ENCODE results near the gene KRTDAP. TPM values are rescaled to one million over a fixed set of nuclear protein-coding genes. Genes with fewer than 3 reads are reported as not detected.

Gene KRTDAP, protein sequence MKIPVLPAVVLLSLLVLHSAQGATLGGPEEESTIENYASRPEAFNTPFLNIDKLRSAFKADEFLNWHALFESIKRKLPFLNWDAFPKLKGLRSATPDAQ
- not detected in 2 replicates for total RNA-seq

DNA sequence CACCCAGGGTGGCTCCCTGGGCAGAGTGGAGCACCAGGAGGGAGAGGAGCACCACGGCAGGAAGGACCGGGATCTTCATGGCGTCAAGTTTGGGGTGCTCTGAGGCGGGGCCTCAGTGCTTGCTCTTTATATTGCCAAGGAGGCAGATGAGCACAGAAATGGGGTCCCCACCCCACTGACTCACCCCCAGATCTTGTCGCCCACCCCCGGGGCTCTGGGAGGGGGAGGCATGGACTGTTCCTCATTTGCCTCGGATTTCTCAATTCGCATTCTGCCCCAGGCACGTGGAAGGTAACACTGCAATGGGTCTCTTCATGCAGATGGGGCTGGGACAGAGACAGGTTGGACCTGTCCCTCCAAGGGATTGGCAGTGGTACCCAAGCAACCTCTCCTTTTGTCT is at the start of gene KRTDAP:
TSS of gene KRTDAP (minus strand) at position 101 of the 400 bp plus-strand sequence. CDS start at position 79, 22 bp downstream.

DNA sequence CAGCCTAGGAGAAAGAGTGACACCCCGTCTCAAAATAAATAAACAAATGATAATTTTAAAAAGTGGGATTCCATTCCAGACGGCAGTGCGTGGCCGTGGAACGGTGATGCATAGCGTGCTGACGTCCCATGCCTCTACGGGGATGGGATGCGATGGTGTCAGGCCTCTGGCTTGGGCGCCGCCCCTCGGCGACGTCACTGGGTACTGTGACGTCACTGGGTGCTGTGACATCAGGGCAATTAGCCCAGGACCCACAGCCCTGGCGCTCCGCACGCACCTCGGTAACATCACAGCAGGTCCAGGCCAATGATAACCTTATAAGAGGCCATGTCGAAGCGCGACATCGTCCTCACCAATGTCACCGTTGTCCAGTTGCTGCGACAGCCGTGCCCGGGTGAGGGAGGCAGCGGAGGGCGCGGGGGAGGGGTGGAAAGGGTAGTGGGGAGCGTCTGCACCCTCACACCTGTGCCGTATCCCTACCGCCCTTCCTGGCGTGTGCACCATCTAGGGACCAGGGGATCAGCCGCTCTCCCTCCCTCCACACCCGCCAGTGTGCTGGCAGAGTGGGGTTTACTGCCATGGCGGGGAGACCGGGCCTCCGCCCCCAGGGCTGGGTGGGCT is 43.0 kb upstream of the KRTDAP start, which contains the start of gene GAPDHS:
TSS of gene GAPDHS (plus strand) at position 256 of the 621 bp plus-strand sequence. CDS start at position 328, 72 bp downstream.

DNA sequence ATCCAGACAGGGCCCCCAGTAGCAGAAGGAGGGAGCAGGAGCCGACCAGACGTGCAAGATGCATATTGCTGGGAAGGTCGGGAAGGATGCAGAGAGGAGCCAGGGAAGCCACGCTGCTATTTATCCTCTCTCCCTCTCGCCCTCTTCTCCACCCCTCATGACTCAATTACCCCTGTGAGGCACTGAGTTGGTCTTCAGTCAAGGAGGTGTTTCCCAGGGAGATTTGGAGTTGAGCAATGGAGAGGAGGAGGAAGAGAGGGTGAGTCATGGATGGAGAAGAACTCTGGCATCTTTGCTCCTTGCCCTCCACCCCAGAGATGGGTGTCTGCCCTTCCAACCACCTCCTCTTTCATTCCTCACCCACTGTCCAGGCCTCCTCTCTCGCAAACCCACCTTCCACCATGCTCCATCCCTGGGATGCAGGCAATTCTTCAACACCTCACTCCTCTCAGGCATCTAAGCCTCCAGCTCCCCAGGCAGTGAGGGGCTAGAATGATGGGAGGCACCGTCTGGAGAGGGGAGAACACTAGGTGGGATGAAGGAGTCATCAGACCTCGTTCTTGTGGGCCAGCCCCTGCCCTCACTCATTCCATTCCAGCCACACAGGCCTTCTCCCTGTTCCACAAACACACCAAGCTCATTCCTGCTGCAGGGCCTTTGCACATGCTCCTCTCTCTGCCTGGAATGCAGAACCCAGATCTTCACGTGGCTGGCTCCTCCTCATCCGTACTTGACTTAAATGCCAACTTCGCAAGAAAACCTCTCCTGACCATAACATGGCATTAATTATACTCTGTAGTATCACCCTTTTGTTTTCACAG is 38.2 kb upstream of the KRTDAP start, which contains the start of gene SBSN:
TSS of gene SBSN (minus strand) at position 94 of the 821 bp plus-strand sequence. CDS start at position 64, 30 bp downstream.

DNA sequence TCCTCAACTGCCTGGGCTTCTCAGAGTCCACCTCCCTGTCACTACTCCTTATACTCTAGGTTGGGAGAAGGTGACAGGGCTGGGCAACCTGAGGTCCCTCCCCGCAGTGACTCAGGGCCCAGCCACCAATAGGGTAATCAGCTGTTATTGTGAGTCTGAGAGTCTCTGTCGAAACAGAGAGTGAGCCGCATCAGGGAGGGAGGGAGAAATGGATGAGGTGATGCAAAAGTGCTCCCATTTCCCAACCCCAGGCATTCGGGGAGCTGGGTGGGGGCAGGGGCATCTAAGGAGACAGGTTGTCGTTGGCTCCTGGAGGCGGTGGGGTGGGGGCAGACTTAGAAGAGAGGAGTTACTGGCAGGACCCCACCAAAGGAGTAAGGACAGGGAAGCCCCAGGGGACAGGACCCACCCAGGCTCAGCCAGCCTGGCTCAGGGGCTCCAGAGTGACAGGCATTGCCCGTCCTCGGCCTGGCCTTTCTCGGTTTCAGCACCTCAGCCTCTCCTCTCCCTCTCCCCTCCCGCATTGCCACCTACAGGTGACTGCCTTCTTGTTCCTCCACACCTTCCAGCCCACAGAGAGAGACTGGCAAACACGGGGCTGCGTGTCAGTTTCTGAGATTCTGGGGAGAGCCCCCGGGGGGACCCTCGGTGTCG is 23.5 kb upstream of the KRTDAP start, which contains the start of gene DMKN:
TSS of gene DMKN (minus strand) at position 22 of the 654 bp plus-strand sequence. CDS start 174 bp downstream, outside the sequence.

DNA sequence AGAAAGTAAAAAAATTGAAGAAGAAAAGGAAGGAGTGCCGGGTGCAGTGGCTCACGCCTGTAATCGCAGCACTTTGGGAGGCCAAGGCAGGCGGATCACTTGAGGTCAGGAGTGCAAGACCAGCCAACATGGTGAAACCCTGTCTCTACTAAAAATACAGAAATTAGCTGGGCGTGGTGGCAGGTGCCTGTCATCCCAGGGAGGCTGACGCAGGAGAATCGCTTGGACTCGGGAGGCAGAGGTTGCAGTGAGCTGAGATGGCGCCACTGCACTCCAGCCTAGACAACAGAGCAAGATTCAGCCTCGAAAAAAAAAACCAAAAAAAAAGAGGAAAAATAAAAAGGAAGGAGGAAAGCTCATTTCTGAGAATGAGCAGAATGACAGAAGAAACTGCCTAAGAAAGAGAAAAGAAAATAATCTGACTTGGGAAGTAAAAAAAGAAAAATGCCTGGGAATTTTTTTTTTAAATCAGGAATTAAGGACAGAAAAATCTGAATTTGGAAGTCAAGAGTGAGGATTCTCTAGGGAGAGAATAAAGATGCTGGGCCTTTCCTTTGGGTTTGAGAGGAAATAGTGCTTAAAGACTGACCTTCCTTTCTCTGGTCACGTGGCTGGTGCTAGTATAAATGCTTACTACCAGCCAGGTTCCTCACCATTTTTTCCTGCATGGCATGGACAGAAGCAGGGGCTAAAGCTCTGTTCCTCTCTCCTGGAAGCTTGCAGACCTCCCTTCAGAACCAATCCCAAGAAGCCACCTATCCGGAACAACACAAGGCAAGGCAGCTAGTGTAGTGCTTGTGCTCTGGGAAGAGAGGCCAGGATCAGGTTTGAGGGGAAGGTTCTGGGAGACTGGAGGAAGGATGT is 42.4 kb downstream of the KRTDAP start, which contains the start of gene FFAR2:
TSS of gene FFAR2 (plus strand) at position 652 of the 864 bp plus-strand sequence. CDS start 1,458 bp downstream, outside the sequence.

Other genes starting within 250 kb of the KRTDAP start
- gene LSR, start 241.5 kb downstream of the KRTDAP start, total RNA-seq, result 1.6 and 2.2 TPM in 2 replicates
- 50.9 and 53.4 TPM in 2 replicates for gene USF2, start 221.5 kb downstream of the KRTDAP start, total RNA-seq
- gene HAMP, start 207.9 kb downstream of the KRTDAP start, total RNA-seq, result not detected in 2 replicates
- gene MAG, start 198.3 kb downstream of the KRTDAP start, total RNA-seq, result not detected in 2 replicates
- gene CD22, start 161.3 kb downstream of the KRTDAP start, total RNA-seq, result not detected in 2 replicates
- not detected in 2 replicates for gene FFAR1, start 142.6 kb downstream of the KRTDAP start, total RNA-seq
- gene FFAR3, start 132.0 kb downstream of the KRTDAP start, total RNA-seq, result not detected in 2 replicates
- gene GPR42, start 119.4 kb downstream of the KRTDAP start, total RNA-seq, result not detected in 2 replicates
- gene FFAR2, start 42.2 kb downstream of the KRTDAP start, total RNA-seq, result not detected in 2 replicates
- gene DMKN, start 23.2 kb upstream of the KRTDAP start, total RNA-seq, result 2.0 and 4.2 TPM in 2 replicates
- gene SBSN, start 37.8 kb upstream of the KRTDAP start, total RNA-seq, result 0.18 and 0.32 TPM in 2 replicates
- gene GAPDHS, start 43.0 kb upstream of the KRTDAP start, total RNA-seq, result not detected in 2 replicates
- gene TMEM147, start 55.2 kb upstream of the KRTDAP start, total RNA-seq, result 63.8 and 65.7 TPM in 2 replicates
- gene ATP4A, start 73.2 kb upstream of the KRTDAP start, total RNA-seq, result not detected in 2 replicates
- not detected in 2 replicates for gene PMIS2, start 95.7 kb upstream of the KRTDAP start, total RNA-seq
- 3.4 and 4.0 TPM in 2 replicates for gene HAUS5, start 122.3 kb upstream of the KRTDAP start, total RNA-seq
- gene RBM42, start 138.6 kb upstream of the KRTDAP start, total RNA-seq, result 33.6 and 65.1 TPM in 2 replicates
- 2.3 TPM in 1 of 2 replicates, not detected in the other for gene ETV2, start 151.3 kb upstream of the KRTDAP start, total RNA-seq
- 513 and 712 TPM in 2 replicates for gene COX6B1, start 157.9 kb upstream of the KRTDAP start, total RNA-seq
- gene UPK1A, start 176.1 kb upstream of the KRTDAP start, total RNA-seq, result not detected in 2 replicates
- not detected in 2 replicates for gene ZBTB32, start 214.1 kb upstream of the KRTDAP start, total RNA-seq
- 7.6 and 11.5 TPM in 2 replicates for gene KMT2B, start 227.5 kb upstream of the KRTDAP start, total RNA-seq